OCI-LY1 (cell line): Measurements from ENCODE around the gene POU4F3.

Source experiments
- CTCF ChIP-seq: fragments of 200-600 bp; sonication (generic), shearing (Covaris generic); IDR thresholded peaks from 2 replicates; pipeline ENCODE4 v1.5.1; 2017; ENCODE audit warnings: mild to moderate bottlenecking, antibody characterized with exemption, low read length, moderate library complexity, mixed read lengths
- EZH2 ChIP-seq: fragments of 200-600 bp; sonication (generic), shearing (Covaris generic); IDR thresholded peaks from 2 replicates; pipeline ENCODE4 v1.8.0; 2017; ENCODE audit warnings: borderline replicate concordance, mixed run types, mild to moderate bottlenecking, antibody characterized with exemption, low read length, moderate library complexity, mixed read lengths

GRCh38 chr5:146345240-146345577 lies 6.6 kb downstream of the POU4F3 start:
- TF ChIP-seq CTCF (no peak), EZH2 (no peak)
